ENCODE measurements around the gene ZBTB7C. TPM values are rescaled to one million over a fixed set of nuclear protein-coding genes. Genes with fewer than 3 reads are reported as not detected.

Gene ZBTB7C
- polyA plus RNA-seq, 1 of the 3 experiments (the other 2 are of a cell fraction) = 0.05 TPM

DNA sequence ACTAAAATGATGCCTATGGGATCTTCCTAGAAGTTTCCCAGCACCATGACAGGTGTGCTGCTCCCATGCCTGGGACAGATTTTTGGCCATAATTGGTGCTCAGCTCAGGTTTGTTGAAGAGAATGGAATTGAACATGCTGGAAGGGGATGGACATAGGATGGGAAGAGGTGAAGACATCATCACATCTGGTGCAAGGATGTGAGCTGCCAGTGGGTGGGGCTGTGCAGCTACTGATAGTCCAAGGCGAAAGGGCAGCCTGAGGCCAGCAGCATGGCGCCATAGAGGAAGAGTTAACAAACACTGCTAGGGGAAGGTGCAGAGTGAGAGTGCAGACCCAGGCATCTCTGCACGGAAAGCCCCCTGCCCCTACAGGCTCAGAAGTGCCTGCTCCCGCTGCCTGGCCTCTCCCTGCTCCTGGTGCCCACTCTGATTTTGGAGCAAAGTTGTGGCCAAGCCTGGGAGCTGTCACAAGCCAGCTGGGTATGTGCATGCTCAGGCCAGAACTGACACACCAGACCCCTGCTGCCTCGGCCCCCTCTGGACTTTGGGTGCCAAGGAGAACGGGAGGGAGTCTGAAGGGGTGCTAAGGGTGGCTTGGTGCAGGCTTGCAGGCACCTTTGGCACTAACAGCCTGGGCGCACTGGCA lies 178.6 kb downstream of the ZBTB7C start:
- CTCF ChIA-PET = interaction anchor here (0.6 to 5.4 kb wide), 76 partner anchors 8 to 244 kb away, joined by 3 to 170 read pairs (median 5); no protein-coding TSS in a partner anchor
- no peaks in the 10 kb centered on the region for H3K79me2 ChIP-seq (ENCODE audit: insufficient read depth)
- H3K4me2 ChIP-seq = no peak overlapping the region
- DNase-seq = peak; percentile 79
- TF ChIP-seq RXRA (IDR thresholded peaks at IDR 0.05; ENCODE audit: borderline replicate concordance, low read depth) (no peak), RAD21 (IDR thresholded peaks at IDR 0.05; ENCODE audit: low read length) (peak; percentile 95), ELF1 (IDR thresholded peaks at IDR 0.05) (no peak), YY1 (IDR thresholded peaks at IDR 0.05; ENCODE audit: low read depth) (no peak), POLR2AphosphoS5 (IDR thresholded peaks at IDR 0.05; ENCODE audit: low read depth, low read length) (no peak), RFX5 (IDR thresholded peaks at IDR 0.05; ENCODE audit: low read length) (no peak), CHD2 (IDR thresholded peaks at IDR 0.05; ENCODE audit: low read length, partially characterized antibody) (no peak), FOSL2 (IDR thresholded peaks at IDR 0.05; ENCODE audit: borderline replicate concordance, low read depth) (no peak), GATA2 (CRISPR knock-in tag; IDR thresholded peaks at IDR 0.05) (no peak), JUND (IDR thresholded peaks at IDR 0.05) (no peak), MEF2A (IDR thresholded peaks at IDR 0.05; ENCODE audit: borderline replicate concordance, low read depth) (no peak), MXI1 (IDR thresholded peaks at IDR 0.05; ENCODE audit: low read depth, low read length) (no peak), NFIC (IDR thresholded peaks at IDR 0.05; ENCODE audit: borderline replicate concordance) (no peak), NRF1 (IDR thresholded peaks at IDR 0.05; ENCODE audit: low read depth, low read length) (no peak), SMC3 (IDR thresholded peaks at IDR 0.05; ENCODE audit: low read depth, low read length) (peak; percentile 93), EZH2phosphoT487 (IDR thresholded peaks at IDR 0.05; ENCODE audit: borderline replicate concordance, low read depth) (no peak), TAF1 (IDR thresholded peaks at IDR 0.05; ENCODE audit: borderline replicate concordance, low read depth, low read length) (no peak)
- TF ChIP-seq, protein P1, sequence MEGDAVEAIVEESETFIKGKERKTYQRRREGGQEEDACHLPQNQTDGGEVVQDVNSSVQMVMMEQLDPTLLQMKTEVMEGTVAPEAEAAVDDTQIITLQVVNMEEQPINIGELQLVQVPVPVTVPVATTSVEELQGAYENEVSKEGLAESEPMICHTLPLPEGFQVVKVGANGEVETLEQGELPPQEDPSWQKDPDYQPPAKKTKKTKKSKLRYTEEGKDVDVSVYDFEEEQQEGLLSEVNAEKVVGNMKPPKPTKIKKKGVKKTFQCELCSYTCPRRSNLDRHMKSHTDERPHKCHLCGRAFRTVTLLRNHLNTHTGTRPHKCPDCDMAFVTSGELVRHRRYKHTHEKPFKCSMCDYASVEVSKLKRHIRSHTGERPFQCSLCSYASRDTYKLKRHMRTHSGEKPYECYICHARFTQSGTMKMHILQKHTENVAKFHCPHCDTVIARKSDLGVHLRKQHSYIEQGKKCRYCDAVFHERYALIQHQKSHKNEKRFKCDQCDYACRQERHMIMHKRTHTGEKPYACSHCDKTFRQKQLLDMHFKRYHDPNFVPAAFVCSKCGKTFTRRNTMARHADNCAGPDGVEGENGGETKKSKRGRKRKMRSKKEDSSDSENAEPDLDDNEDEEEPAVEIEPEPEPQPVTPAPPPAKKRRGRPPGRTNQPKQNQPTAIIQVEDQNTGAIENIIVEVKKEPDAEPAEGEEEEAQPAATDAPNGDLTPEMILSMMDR (IDR thresholded peaks at IDR 0.05) = peak; percentile 69
- TF ChIP-seq, protein P2, sequence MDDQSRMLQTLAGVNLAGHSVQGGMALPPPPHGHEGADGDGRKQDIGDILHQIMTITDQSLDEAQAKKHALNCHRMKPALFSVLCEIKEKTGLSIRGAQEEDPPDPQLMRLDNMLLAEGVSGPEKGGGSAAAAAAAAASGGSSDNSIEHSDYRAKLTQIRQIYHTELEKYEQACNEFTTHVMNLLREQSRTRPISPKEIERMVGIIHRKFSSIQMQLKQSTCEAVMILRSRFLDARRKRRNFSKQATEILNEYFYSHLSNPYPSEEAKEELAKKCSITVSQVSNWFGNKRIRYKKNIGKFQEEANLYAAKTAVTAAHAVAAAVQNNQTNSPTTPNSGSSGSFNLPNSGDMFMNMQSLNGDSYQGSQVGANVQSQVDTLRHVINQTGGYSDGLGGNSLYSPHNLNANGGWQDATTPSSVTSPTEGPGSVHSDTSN (IDR thresholded peaks at IDR 0.05) = no peak
- TF ChIP-seq, protein P3, sequence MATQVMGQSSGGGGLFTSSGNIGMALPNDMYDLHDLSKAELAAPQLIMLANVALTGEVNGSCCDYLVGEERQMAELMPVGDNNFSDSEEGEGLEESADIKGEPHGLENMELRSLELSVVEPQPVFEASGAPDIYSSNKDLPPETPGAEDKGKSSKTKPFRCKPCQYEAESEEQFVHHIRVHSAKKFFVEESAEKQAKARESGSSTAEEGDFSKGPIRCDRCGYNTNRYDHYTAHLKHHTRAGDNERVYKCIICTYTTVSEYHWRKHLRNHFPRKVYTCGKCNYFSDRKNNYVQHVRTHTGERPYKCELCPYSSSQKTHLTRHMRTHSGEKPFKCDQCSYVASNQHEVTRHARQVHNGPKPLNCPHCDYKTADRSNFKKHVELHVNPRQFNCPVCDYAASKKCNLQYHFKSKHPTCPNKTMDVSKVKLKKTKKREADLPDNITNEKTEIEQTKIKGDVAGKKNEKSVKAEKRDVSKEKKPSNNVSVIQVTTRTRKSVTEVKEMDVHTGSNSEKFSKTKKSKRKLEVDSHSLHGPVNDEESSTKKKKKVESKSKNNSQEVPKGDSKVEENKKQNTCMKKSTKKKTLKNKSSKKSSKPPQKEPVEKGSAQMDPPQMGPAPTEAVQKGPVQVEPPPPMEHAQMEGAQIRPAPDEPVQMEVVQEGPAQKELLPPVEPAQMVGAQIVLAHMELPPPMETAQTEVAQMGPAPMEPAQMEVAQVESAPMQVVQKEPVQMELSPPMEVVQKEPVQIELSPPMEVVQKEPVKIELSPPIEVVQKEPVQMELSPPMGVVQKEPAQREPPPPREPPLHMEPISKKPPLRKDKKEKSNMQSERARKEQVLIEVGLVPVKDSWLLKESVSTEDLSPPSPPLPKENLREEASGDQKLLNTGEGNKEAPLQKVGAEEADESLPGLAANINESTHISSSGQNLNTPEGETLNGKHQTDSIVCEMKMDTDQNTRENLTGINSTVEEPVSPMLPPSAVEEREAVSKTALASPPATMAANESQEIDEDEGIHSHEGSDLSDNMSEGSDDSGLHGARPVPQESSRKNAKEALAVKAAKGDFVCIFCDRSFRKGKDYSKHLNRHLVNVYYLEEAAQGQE (IDR thresholded peaks at IDR 0.05; ENCODE audit: low read depth, low read length) = no peak
- TF ChIP-seq, protein P4, sequence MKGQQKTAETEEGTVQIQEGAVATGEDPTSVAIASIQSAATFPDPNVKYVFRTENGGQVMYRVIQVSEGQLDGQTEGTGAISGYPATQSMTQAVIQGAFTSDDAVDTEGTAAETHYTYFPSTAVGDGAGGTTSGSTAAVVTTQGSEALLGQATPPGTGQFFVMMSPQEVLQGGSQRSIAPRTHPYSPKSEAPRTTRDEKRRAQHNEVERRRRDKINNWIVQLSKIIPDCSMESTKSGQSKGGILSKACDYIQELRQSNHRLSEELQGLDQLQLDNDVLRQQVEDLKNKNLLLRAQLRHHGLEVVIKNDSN (IDR thresholded peaks at IDR 0.05; ENCODE audit: borderline replicate concordance, low read depth) = no peak
- TF ChIP-seq, protein P5, sequence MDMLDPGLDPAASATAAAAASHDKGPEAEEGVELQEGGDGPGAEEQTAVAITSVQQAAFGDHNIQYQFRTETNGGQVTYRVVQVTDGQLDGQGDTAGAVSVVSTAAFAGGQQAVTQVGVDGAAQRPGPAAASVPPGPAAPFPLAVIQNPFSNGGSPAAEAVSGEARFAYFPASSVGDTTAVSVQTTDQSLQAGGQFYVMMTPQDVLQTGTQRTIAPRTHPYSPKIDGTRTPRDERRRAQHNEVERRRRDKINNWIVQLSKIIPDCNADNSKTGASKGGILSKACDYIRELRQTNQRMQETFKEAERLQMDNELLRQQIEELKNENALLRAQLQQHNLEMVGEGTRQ (IDR thresholded peaks at IDR 0.05; ENCODE audit: borderline replicate concordance, low read depth, low read length) = no peak
- peak overlapping the region in 1 of 2 experiments; percentile 50; a peak in 1 of 4 replicates for H3K4me3 ChIP-seq (ENCODE audit: low read depth in 2 of 2, low read length in 1 of 2)
- no peaks in the 10 kb centered on the region for H3F3A ChIP-seq (replicated peaks; ENCODE audit: insufficient read depth)
- no peaks in the 10 kb centered on the region for H3K9me2 ChIP-seq
- no peaks in the 10 kb centered on the region for H4K20me1 ChIP-seq (ENCODE audit: insufficient read depth)
- H2AFZ ChIP-seq (ENCODE audit: low read depth) = no peak overlapping the region
- no peak overlapping the region for H3K9ac ChIP-seq
- peaks cover 0 to 44% of the 10 kb centered on the region in 2 experiments; a peak in 2 of 4 replicates for H3K4me1 ChIP-seq (ENCODE audit: control insufficient read depth in 1 of 2, insufficient read depth in 2 of 2, low read depth in 1 of 2, low read length in 1 of 2)
- H3K27ac ChIP-seq (ENCODE audit: low read depth in 2 of 2, low read length in 1 of 2) = peak overlapping the region in 1 of 2 experiments; percentile 83; a peak in 2 of 4 replicates
- H3K36me3 ChIP-seq (replicated peaks in 1 of 2; ENCODE audit: control insufficient read depth in 1 of 2, insufficient read depth in 2 of 2, low read length in 1 of 2) = no peaks in the 10 kb centered on the region
- no peaks in the 10 kb centered on the region for H3K9me3 ChIP-seq
- POLR2A ChIA-PET = interaction anchor here (2.5 kb wide), 1 partner anchor 164 kb away, joined by 7 read pairs; no protein-coding TSS in a partner anchor
- H3K27me3 ChIP-seq (ENCODE audit: insufficient read depth) = no peaks in the 10 kb centered on the region; the same call in 1 of the 2 replicates
- WGBS (ENCODE audit: low lambda C conversion rate) = 26% methylated on average over 6 of the region's 7 CpGs

All from SK-N-SH (cell line).